Effector memory CD8-positive, alpha-beta T cell (primary cell): ENCODE data around the gene GRID2.

Source experiments
- ATAC-seq: fragments of 150-1000 bp; cut with Tn5 transposase; replicated peaks from 2 replicates; pipeline ENCODE4 v1.10.0; 2021; ENCODE audit warnings: mild to moderate bottlenecking, moderate library complexity
- DNase-seq, 3 experiments: peaks; one replicate each; pipeline ENCODE4 v3.0.0; 2021
- H3K27ac Mint-ChIP-seq, 2 donors: one replicate each; pipeline ENCODE4 v1.8.0; 2022; ENCODE audit warnings: mild to moderate bottlenecking in 2 of 2, mixed read lengths in 2 of 2, moderate library complexity in 2 of 2
- H3K27me3 Mint-ChIP-seq, 2 donors: one replicate each; pipeline ENCODE4 v1.8.0; 2022; ENCODE audit warnings: mixed read lengths in 2 of 2
- H3K36me3 Mint-ChIP-seq: one replicate; pipeline ENCODE4 v1.8.0; 2022; ENCODE audit warnings: mild to moderate bottlenecking, moderate library complexity, mixed read lengths; ENCODE audit not compliant: insufficient read depth
- H3K4me1 Mint-ChIP-seq, 2 donors: one replicate each; pipeline ENCODE4 v1.8.0; 2022; ENCODE audit warnings: low read depth in 2 of 2, mixed read lengths in 2 of 2
- H3K4me3 Mint-ChIP-seq, 2 donors: one replicate each; pipeline ENCODE4 v1.8.0; 2022; ENCODE audit warnings: mild to moderate bottlenecking in 2 of 2, mixed read lengths in 2 of 2, moderate library complexity in 2 of 2
- H3K9me3 Mint-ChIP-seq, 2 donors: one replicate each; pipeline ENCODE4 v1.8.0; 2022; ENCODE audit warnings: mixed read lengths in 2 of 2

The GRID2 gene

GRCh38 chr4:93540562-93540961, 1236.8 kb downstream of the GRID2 start:
- H3K4me1 Mint-ChIP-seq, result no peaks in the 10 kb centered on the region
- ATAC-seq (no peak), DNase-seq (no peak)
- no peaks in the 10 kb centered on the region for H3K36me3 Mint-ChIP-seq
- H3K9me3 Mint-ChIP-seq, result peaks cover 1 to 9% of the 10 kb centered on the region in 2 donors
- H3K27me3 Mint-ChIP-seq, result no peaks in the 10 kb centered on the region
- H3K27ac Mint-ChIP-seq, result no peak overlapping the region
- H3K4me3 Mint-ChIP-seq, result no peak overlapping the region

GRCh38 chr4:93561842-93562241, 1258.1 kb downstream of the GRID2 start:
- DNase-seq (no peak), ATAC-seq (no peak)
- no peaks in the 10 kb centered on the region for H3K4me1 Mint-ChIP-seq
- H3K27me3 Mint-ChIP-seq, result no peaks in the 10 kb centered on the region
- peaks cover 5 to 8% of the 10 kb centered on the region in 2 donors for H3K9me3 Mint-ChIP-seq
- no peaks in the 10 kb centered on the region for H3K36me3 Mint-ChIP-seq
- no peak overlapping the region for H3K4me3 Mint-ChIP-seq
- no peak overlapping the region for H3K27ac Mint-ChIP-seq

- Mint-ChIP-seq H3K27me3 (no peaks in the 10 kb centered on the region), H3K27ac (no peak overlapping the region), H3K36me3 (no peaks in the 10 kb centered on the region), H3K9me3 (peaks cover 7 to 11% of the 10 kb centered on the region in 2 donors), H3K4me1 (no peaks in the 10 kb centered on the region), H3K4me3 (no peak overlapping the region)
- ATAC-seq, result no peak
- DNase-seq, result no peak
Measured at GRCh38 chr4:93568758-93569157, 1265.0 kb downstream of the GRID2 start.

- Mint-ChIP-seq H3K27me3 (no peaks in the 10 kb centered on the region), H3K9me3 (peaks cover 10 to 11% of the 10 kb centered on the region in 2 donors), H3K4me1 (no peaks in the 10 kb centered on the region)
Measured at GRCh38 chr4:93573285-93573684, 1269.5 kb downstream of the GRID2 start.

GRCh38 chr4:93578942-93579341, 1275.2 kb downstream of the GRID2 start:
- no peaks in the 10 kb centered on the region for H3K4me1 Mint-ChIP-seq
- peaks cover 7% of the 10 kb centered on the region in 2 donors for H3K9me3 Mint-ChIP-seq
- H3K27ac Mint-ChIP-seq, result no peak overlapping the region
- ATAC-seq (no peak), DNase-seq (no peak)
- no peak overlapping the region for H3K4me3 Mint-ChIP-seq
- no peaks in the 10 kb centered on the region for H3K36me3 Mint-ChIP-seq
- no peaks in the 10 kb centered on the region for H3K27me3 Mint-ChIP-seq

More at GRCh38 chr4:93573285-93573684, 1269.5 kb downstream of the GRID2 start:
- no peak for ATAC-seq
- Mint-ChIP-seq H3K4me3 (no peak overlapping the region), H3K27ac (no peak overlapping the region), H3K36me3 (no peaks in the 10 kb centered on the region)
- DNase-seq, result no peak

GRCh38 chr4:93605163-93605562, 1301.4 kb downstream of the GRID2 start:
- no peak overlapping the region for H3K27ac Mint-ChIP-seq
- H3K9me3 Mint-ChIP-seq, result peaks cover 6 to 18% of the 10 kb centered on the region in 2 donors
- H3K4me1 Mint-ChIP-seq, result no peaks in the 10 kb centered on the region
- no peaks in the 10 kb centered on the region for H3K36me3 Mint-ChIP-seq
- H3K4me3 Mint-ChIP-seq, result no peak overlapping the region
- no peaks in the 10 kb centered on the region for H3K27me3 Mint-ChIP-seq
- ATAC-seq (no peak), DNase-seq (no peak)

- no peaks in the 10 kb centered on the region for H3K4me1 Mint-ChIP-seq
- no peak overlapping the region for H3K4me3 Mint-ChIP-seq
- ATAC-seq, result no peak
- DNase-seq, result no peak
- H3K9me3 Mint-ChIP-seq, result peaks cover 0 to 2% of the 10 kb centered on the region in 2 donors
- no peaks in the 10 kb centered on the region for H3K36me3 Mint-ChIP-seq
- H3K27me3 Mint-ChIP-seq, result no peaks in the 10 kb centered on the region
- no peak overlapping the region for H3K27ac Mint-ChIP-seq
Measured at GRCh38 chr4:93617606-93618005, 1313.8 kb downstream of the GRID2 start.

- DNase-seq (no peak), ATAC-seq (no peak)
- H3K27ac Mint-ChIP-seq, result no peak overlapping the region
- no peaks in the 10 kb centered on the region for H3K27me3 Mint-ChIP-seq
- H3K4me1 Mint-ChIP-seq, result no peaks in the 10 kb centered on the region
- H3K9me3 Mint-ChIP-seq, result peaks cover 4 to 15% of the 10 kb centered on the region in 2 donors
- H3K36me3 Mint-ChIP-seq, result no peaks in the 10 kb centered on the region
- H3K4me3 Mint-ChIP-seq, result no peak overlapping the region
Measured at GRCh38 chr4:93633721-93634120, 1330.0 kb downstream of the GRID2 start.

- ATAC-seq (no peak), DNase-seq (no peak)
- Mint-ChIP-seq H3K4me1 (no peaks in the 10 kb centered on the region), H3K27me3 (no peaks in the 10 kb centered on the region), H3K4me3 (no peak overlapping the region), H3K36me3 (no peaks in the 10 kb centered on the region), H3K27ac (no peak overlapping the region), H3K9me3 (peaks cover 4 to 15% of the 10 kb centered on the region in 2 donors)
Measured at GRCh38 chr4:93635943-93636342, 1332.2 kb downstream of the GRID2 start.

- Mint-ChIP-seq H3K9me3 (peaks cover 0 to 3% of the 10 kb centered on the region in 2 donors), H3K27ac (no peak overlapping the region), H3K4me1 (no peaks in the 10 kb centered on the region), H3K4me3 (no peak overlapping the region), H3K27me3 (no peaks in the 10 kb centered on the region), H3K36me3 (no peaks in the 10 kb centered on the region)
- ATAC-seq, result no peak
- no peak for DNase-seq
Measured at GRCh38 chr4:93645120-93645519, 1341.4 kb downstream of the GRID2 start.

- H3K36me3 Mint-ChIP-seq, result no peaks in the 10 kb centered on the region
- no peaks in the 10 kb centered on the region for H3K4me1 Mint-ChIP-seq
- no peak overlapping the region for H3K4me3 Mint-ChIP-seq
- H3K27me3 Mint-ChIP-seq, result no peaks in the 10 kb centered on the region
- no peak overlapping the region for H3K27ac Mint-ChIP-seq
- no peak for ATAC-seq
- DNase-seq, result no peak
- H3K9me3 Mint-ChIP-seq, result peaks cover 0 to 3% of the 10 kb centered on the region in 2 donors
Measured at GRCh38 chr4:93646233-93646930, 1342.6 kb downstream of the GRID2 start.

- H3K4me3 Mint-ChIP-seq, result no peak overlapping the region
- ATAC-seq (no peak), DNase-seq (no peak)
- no peaks in the 10 kb centered on the region for H3K36me3 Mint-ChIP-seq
- H3K9me3 Mint-ChIP-seq, result peaks cover 0 to 8% of the 10 kb centered on the region in 2 donors
- H3K27me3 Mint-ChIP-seq, result no peaks in the 10 kb centered on the region
- no peaks in the 10 kb centered on the region for H3K4me1 Mint-ChIP-seq
- no peak overlapping the region for H3K27ac Mint-ChIP-seq
Measured at GRCh38 chr4:93648258-93648657, 1344.5 kb downstream of the GRID2 start.

GRCh38 chr4:93649828-93650227, 1346.1 kb downstream of the GRID2 start:
- Mint-ChIP-seq H3K27ac (no peak overlapping the region), H3K27me3 (no peaks in the 10 kb centered on the region), H3K9me3 (peaks cover 0 to 8% of the 10 kb centered on the region in 2 donors), H3K4me1 (no peaks in the 10 kb centered on the region), H3K36me3 (no peaks in the 10 kb centered on the region), H3K4me3 (no peak overlapping the region)
- DNase-seq, result no peak
- no peak for ATAC-seq

GRCh38 chr4:93654211-93654610, 1350.4 kb downstream of the GRID2 start:
- DNase-seq, result no peak
- H3K4me1 Mint-ChIP-seq, result no peaks in the 10 kb centered on the region
- H3K9me3 Mint-ChIP-seq, result peaks cover 0 to 4% of the 10 kb centered on the region in 2 donors
- H3K36me3 Mint-ChIP-seq, result no peaks in the 10 kb centered on the region
- no peaks in the 10 kb centered on the region for H3K27me3 Mint-ChIP-seq
- no peak for ATAC-seq
- no peak overlapping the region for H3K4me3 Mint-ChIP-seq
- H3K27ac Mint-ChIP-seq, result no peak overlapping the region
